Activated CD8-positive, alpha-beta T cell treated with anti-CD3 and anti-CD28 coated beads for 36 hours (primary cell): ENCODE results near the gene CHFR. TPM values are rescaled to one million over a fixed set of nuclear protein-coding genes. Genes with fewer than 3 reads are reported as not detected.
"Not testable (repeated sequence)": the region's sequence is repeated elsewhere in the genome, so short reads cannot be mapped to it uniquely, and the experiment has no call there.

Experiments used
- ATAC-seq: fragments of 200-7000 bp; cut with Tn5 transposase; one replicate; pipeline ENCODE4 v1.10.0; 2021; ENCODE audit warnings: mild to moderate bottlenecking, moderate library complexity
- CTCF ChIA-PET: fragments of 350-600 bp; sonication (Branson Sonifier 250); formaldehyde crosslinking; loops from one replicate; lab custom pipeline; 2021; ENCODE audit warnings: antibody characterized with exemption; lab: Charles Lee
- POLR2A ChIA-PET: fragments of 350-600 bp; sonication (Branson Sonifier 250); formaldehyde crosslinking; loops from one replicate; lab custom pipeline; 2021; ENCODE audit warnings: antibody characterized with exemption; lab: Charles Lee
- DNase-seq: peaks from one replicate; pipeline ENCODE4 v3.0.0-alpha.2; 2020
- H3K27ac Mint-ChIP-seq: one replicate; pipeline ENCODE4 v1.8.0; 2021; ENCODE audit warnings: mild to moderate bottlenecking, mixed read lengths
- H3K27me3 Mint-ChIP-seq: one replicate; pipeline ENCODE4 v1.8.0; 2021; ENCODE audit warnings: mixed read lengths
- H3K36me3 Mint-ChIP-seq: one replicate; pipeline ENCODE4 v1.8.0; 2021; ENCODE audit warnings: low read depth, mixed read lengths
- H3K4me1 Mint-ChIP-seq: one replicate; pipeline ENCODE4 v1.8.0; 2021; ENCODE audit warnings: low read depth, mixed read lengths
- H3K4me3 Mint-ChIP-seq: one replicate; pipeline ENCODE4 v1.8.0; 2021; ENCODE audit warnings: mild to moderate bottlenecking, moderate library complexity, mixed read lengths
- H3K9me3 Mint-ChIP-seq: one replicate; pipeline ENCODE4 v1.8.0; 2021; ENCODE audit warnings: mixed read lengths
- intact Hi-C: fragments of 100-400 bp; cut with micrococcal nuclease; formaldehyde crosslinking; loops from one replicate; pipeline ENCODE4 v1.10.0; 2022
- total RNA-seq, 2 experiments: library from RNA; stranded (reverse); gene quantifications; one replicate each; pipeline ENCODE4 v1.2.3, GENCODE V29; 2021
- TF ChIP-seq, protein P1 (sequence below): fragments of 200-600 bp; IDR thresholded peaks from one replicate; pipeline ENCODE4 v1.8.0; 2022; ENCODE audit warnings: antibody characterized with exemption, mild to moderate bottlenecking

The CHFR gene
- total RNA-seq, 2 experiments from 2014 or later = 40.5 to 51.2 TPM

- ChIA-PET CTCF (interaction anchor here (0.9 to 1.3 kb wide), 2 partner anchors 17 to 78 kb away, joined by 4 read pairs; no protein-coding TSS in a partner anchor), POLR2A (interaction anchor here (0.6 to 1.3 kb wide), 4 partner anchors 46 to 149 kb away, joined by 3 to 4 read pairs (median 3); partner anchors contain the start of gene ZNF26)
- Mint-ChIP-seq H3K4me1 (peaks cover 13% of the 10 kb centered on the region), H3K9me3 (peaks cover 22% of the 10 kb centered on the region), H3K4me3 (peak overlapping the region; percentile 79), H3K27ac (peak overlapping the region; percentile 86), H3K36me3 (peaks cover 25% of the 10 kb centered on the region), H3K27me3 (peaks cover 6% of the 10 kb centered on the region)
- ATAC-seq = no peak
- intact Hi-C loops = loop anchor here (5.0 kb wide), 1 partner anchor 82 kb away; the partner anchor contains the start of gene GOLGA3
- TF ChIP-seq, protein P1, sequence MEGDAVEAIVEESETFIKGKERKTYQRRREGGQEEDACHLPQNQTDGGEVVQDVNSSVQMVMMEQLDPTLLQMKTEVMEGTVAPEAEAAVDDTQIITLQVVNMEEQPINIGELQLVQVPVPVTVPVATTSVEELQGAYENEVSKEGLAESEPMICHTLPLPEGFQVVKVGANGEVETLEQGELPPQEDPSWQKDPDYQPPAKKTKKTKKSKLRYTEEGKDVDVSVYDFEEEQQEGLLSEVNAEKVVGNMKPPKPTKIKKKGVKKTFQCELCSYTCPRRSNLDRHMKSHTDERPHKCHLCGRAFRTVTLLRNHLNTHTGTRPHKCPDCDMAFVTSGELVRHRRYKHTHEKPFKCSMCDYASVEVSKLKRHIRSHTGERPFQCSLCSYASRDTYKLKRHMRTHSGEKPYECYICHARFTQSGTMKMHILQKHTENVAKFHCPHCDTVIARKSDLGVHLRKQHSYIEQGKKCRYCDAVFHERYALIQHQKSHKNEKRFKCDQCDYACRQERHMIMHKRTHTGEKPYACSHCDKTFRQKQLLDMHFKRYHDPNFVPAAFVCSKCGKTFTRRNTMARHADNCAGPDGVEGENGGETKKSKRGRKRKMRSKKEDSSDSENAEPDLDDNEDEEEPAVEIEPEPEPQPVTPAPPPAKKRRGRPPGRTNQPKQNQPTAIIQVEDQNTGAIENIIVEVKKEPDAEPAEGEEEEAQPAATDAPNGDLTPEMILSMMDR = no peak
- DNase-seq = no peak
These were observed 21.6 kb upstream of the CHFR start for GRCh38 chr12:132909030-132909368.

DNA sequence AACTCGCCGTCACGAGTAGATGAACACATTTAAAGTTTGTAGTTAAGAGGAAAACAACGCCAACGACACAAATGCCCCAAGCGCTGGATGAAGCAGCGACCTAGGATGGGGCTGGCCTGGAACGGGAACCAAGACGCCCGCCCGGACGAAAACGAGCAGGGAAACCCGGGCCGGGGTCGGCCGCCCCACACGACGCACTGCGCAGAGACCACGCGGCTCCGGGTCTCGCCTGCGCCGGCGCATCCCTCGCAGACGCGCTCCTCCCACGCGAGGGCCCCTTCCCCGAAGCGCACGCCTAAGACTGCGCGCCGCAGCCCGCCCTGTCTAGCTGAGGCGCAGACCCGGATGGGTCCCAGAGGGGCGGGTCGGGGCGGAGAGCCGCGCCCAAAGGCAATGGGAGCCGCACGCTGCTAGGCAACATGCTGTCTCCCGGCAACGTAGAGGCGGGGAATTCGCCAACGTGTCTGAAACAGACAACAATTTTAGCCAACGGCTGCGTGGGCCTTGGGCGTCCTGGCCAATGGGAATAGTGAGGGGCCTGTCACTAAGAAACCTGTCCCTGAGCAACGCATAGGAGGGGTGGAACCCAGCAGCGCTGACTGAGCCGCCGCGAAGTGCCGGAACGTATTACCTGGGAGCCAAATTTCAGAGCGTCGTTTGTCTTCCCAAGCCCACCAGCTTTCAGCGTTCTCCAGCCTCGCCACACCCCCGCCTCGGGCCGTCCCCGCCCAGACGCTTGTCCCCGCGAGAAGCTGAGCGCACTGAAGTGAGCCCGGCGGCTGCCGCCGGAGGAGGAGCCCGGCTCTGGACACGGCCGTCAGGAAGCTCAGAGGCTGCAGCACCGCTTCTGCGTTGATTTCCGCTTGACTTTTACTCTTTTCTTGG lies 21.0 kb upstream of the CHFR start:
- CTCF ChIA-PET = interaction anchor here (0.9 to 1.3 kb wide), 2 partner anchors 17 to 79 kb away, joined by 4 read pairs; no protein-coding TSS in a partner anchor
- DNase-seq (peak; percentile 98), ATAC-seq (peak; percentile 91)
- peaks cover 16% of the 10 kb centered on the region for H3K9me3 Mint-ChIP-seq
- H3K36me3 Mint-ChIP-seq = peaks cover 19% of the 10 kb centered on the region
- POLR2A ChIA-PET = interaction anchor here (0.6 to 1.3 kb wide), 5 partner anchors 47 to 148 kb away, joined by 3 to 4 read pairs (median 3); partner anchors contain the start of gene ZNF26
- H3K27me3 Mint-ChIP-seq = peaks cover 6% of the 10 kb centered on the region
- peak overlapping the region; percentile 79 for H3K4me3 Mint-ChIP-seq
- TF ChIP-seq, protein P1 = no peak
- H3K27ac Mint-ChIP-seq = peak overlapping the region; percentile 86
- H3K4me1 Mint-ChIP-seq = peaks cover 13% of the 10 kb centered on the region
- intact Hi-C loops = loop anchor here (5.0 kb wide), 1 partner anchor 81 kb away; the partner anchor contains the start of gene GOLGA3

DNA sequence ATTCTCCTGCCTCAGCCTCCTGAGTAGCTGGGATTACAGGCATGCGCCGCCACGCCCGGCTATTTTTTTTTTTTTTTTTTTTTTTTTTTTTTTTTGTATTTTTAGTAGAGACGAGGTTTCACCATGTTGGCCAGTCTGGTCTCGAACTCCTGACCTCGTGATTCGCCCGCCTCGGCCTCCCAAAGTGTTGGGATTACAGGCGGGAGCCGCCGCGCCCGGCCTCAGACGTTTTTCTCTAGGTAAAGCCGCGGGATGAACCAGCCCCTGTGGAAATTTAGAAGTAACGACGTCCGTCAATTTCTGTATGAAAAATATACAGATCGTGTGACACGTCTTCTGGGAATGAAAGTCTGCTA lies 20.4 kb upstream of the CHFR start:
- not testable (repeated sequence) for H3K27me3 Mint-ChIP-seq
- Mint-ChIP-seq H3K36me3 (peaks cover 17% of the 10 kb centered on the region), H3K4me1 (peaks cover 13% of the 10 kb centered on the region)

DNA sequence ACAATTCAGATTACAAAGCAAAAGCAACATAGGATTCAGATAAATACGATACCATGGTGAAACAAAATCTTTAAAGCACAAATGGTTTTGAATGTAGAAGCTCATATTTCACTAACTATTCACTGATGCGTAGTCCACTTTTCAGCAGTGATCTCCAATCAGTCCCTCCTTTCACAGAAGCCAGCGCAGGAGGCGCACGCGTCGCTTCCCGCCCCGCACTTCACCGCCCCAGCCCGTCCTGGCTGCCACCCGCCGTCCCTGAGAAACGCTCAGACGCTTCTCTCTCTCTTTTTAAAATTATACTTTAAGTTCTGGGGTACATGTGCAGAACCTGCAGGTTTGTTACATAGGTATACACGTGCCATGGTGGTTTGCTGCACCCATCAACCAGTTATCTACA lies 19.8 kb upstream of the CHFR start:
- ChIA-PET POLR2A (no interaction called here), CTCF (interaction anchor here (1.6 to 2.1 kb wide), 3 partner anchors 97 to 173 kb away, joined by 3 to 6 read pairs (median 4); no protein-coding TSS in a partner anchor)
- Mint-ChIP-seq H3K36me3 (peaks cover 15% of the 10 kb centered on the region), H3K27me3 (peaks cover 6% of the 10 kb centered on the region), H3K9me3 (peaks cover 13% of the 10 kb centered on the region), H3K27ac (no peak overlapping the region), H3K4me3 (peak overlapping the region; percentile 26), H3K4me1 (peaks cover 13% of the 10 kb centered on the region)
- intact Hi-C loops = loop anchor here (5.0 kb wide), 1 partner anchor 80 kb away; the partner anchor contains the start of gene GOLGA3
- no peak for ATAC-seq
- no peak for DNase-seq
- TF ChIP-seq, protein P1 = no peak

More for the DNA sequence above, 20.4 kb upstream of the CHFR start:
- CTCF ChIA-PET, ATAC-seq, POLR2A ChIA-PET, DNase-seq: not testable (repeated sequence)
- H3K4me3 Mint-ChIP-seq = peak overlapping the region; percentile 79
- intact Hi-C loops = loop anchor here (5.0 kb wide), 1 partner anchor 80 kb away; the partner anchor contains the start of gene GOLGA3
- peak overlapping the region; percentile 31 for H3K27ac Mint-ChIP-seq
- peaks cover 15% of the 10 kb centered on the region for H3K9me3 Mint-ChIP-seq

GRCh38 chr12:132904718-132905328 lies 17.4 kb upstream of the CHFR start:
- peak overlapping the region; percentile 55 for H3K4me3 Mint-ChIP-seq
- intact Hi-C loops = loop anchor here (5.0 kb wide), 1 partner anchor 78 kb away; the partner anchor contains the start of gene GOLGA3

More at GRCh38 chr12:132904718-132905328, 17.4 kb upstream of the CHFR start:
- TF ChIP-seq, protein P1 = peak; percentile 93
- ATAC-seq = peak; percentile 41
- ChIA-PET POLR2A (no interaction called here), CTCF (interaction anchor here (0.7 to 2.8 kb wide), 25 partner anchors 11 to 194 kb away, joined by 3 to 25 read pairs (median 4); partner anchors contain the start of genes GOLGA3, ZNF26 and ZNF605)
- Mint-ChIP-seq H3K4me1 (peaks cover 13% of the 10 kb centered on the region), H3K27ac (peak overlapping the region; percentile 66), H3K9me3 (no peaks in the 10 kb centered on the region), H3K36me3 (no peaks in the 10 kb centered on the region), H3K27me3 (peaks cover 6% of the 10 kb centered on the region)
- DNase-seq = peak; percentile 93
